ENCODE results near the gene NOG.

The NOG gene

DNA sequence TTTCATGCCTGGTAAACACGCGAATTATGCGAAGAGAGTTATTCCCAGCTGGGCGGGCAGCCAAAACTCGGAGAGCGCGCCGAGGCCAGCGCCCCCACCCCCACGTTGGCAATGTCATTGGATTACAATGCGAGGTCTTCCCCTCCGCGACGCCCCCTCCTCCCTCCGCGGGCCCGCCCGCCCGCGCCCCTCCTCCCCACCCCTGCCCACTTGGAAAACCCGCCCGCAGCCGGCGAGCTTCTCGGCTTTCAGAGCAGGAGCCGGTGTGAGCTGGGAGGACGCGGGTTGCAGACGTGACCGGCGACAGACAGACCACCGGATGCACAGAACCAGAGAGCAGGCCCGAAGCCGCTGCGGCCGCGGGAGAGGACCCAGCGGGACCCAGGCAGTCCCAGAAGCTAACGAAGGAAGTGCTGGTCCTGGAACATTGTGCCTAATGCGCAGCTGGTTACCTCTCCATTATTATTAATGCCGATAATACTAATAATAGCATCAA lies 4.0 kb downstream of the NOG start:
- no peak for DNase-seq

GRCh38 chr17:56598466-56598865 lies 5.0 kb downstream of the NOG start:
- DNase-seq = no peak

DNA sequence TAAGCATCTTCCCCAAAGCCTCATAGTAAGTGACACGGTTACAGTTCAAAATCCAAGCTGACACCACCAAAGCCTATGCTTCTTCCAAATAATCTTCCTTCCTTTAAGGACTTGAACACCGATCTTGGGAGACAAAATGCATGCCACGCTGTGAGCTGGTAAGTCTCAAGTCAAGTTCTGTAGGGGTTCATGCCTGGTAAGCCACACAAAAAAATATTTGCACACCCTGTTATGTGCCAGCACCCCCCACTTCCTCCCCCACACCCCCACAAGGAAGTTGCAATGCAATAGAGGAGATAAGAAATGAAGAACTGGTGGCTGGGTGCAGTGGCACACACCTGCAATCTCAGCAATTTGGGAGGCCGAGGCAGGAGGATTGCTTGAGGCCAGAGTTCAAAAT lies 5.6 kb downstream of the NOG start:
- DNase-seq = no peak

DNA sequence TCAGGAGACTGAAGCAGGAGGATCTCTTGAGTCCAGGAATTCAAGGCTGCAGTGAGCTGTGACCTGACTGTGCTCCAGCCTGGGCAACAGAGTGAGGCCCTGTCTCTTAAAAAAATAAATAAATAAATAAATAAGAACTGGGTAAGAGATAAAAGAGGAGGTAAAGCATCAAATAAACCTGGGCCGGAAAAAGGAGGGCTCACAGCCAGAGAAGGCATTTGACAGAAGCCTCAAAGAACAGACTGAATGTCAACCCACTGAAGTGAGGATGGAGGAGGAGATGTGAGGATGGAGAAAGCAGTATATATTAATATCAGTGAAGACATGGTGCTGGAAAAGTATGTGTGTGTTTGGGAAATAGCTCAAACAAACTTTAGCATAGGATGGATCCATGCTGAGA lies 6.1 kb downstream of the NOG start:
- no peak for DNase-seq

DNA sequence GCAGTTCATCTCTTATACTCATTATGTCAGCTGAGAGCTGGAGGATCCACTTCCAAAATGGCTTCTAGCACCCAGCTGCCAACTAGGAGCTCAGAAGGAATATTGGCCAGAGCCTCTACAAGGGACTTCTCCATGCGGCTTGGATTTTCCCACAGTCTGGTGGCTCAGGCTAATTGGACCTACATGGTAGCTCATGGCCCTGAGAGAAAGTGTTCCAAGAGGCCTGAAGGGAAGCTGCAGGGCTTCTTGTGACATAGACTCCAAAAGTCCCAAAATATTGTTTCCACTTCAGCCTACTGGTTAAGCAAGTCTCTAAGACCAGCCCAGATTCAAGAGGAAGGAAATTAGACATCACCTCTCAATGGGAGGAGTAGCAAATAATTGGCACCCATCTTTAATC lies 6.8 kb downstream of the NOG start:
- no peak for DNase-seq

DNA sequence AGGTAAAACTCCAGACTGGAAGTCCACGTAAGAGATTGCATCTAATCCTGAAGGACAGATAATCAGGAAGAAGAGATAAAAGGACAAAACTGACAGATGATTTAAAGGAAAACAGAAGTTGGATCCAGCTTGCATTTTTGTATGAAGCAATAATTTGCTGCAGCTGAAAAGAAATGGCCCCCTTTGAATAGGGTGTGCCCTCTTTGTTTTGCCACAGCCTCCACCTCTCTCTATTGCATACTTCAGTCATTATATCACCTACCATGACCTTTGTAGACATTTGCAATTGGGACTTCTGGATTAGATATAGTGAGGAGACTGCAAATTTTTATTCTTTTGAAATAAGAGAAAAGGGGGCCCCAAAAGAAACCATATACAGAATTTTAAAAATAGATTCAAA lies 8.1 kb downstream of the NOG start:
- DNase-seq = no peak

DNA sequence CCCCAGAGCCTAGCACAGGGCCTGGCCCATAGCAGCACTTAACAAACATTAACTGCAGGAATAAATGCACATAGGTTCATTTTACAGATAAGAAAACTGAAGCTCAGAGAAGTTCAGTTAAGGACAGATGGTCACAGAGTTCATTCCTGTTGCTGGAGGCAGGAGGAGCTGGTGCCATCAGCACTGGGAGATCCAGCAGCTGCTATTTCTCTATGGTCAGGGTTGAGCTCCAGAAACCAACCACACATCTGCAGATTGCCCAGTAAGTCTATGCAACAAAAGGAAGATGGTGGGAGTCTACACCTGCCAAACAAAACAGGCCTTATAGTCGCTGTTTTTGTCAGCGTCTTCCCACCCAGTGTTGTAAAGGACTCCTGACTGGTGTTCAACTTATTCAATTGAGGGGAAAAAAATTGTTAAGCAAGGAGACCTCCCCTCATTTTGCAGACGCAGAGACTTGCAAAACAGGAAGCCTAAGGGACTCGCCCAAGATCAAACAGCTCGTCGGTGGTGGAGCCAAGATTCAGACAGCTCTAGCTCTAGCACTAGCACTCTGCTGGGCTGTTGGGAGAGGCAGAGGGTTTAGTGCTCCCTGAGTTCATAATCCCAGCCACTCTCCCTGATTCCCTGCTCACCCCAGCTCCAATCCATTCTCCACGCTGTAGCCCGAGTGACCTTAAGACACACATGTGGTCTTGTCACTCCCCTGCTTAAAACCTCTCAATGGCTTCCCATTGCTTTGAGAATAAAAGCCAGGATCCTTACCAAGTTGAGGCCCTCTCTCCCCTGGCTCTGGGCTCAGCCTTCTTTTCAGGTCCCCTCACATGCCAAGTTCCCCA lies 9.0 kb downstream of the NOG start:
- no peak for DNase-seq

- no peak for DNase-seq
Measured at GRCh38 chr17:56603486-56604238, 10.2 kb downstream of the NOG start.

GRCh38 chr17:56604691-56605290 lies 11.3 kb downstream of the NOG start:
- no peak for DNase-seq

GRCh38 chr17:56608944-56609343 lies 15.4 kb downstream of the NOG start:
- no peak for DNase-seq

DNA sequence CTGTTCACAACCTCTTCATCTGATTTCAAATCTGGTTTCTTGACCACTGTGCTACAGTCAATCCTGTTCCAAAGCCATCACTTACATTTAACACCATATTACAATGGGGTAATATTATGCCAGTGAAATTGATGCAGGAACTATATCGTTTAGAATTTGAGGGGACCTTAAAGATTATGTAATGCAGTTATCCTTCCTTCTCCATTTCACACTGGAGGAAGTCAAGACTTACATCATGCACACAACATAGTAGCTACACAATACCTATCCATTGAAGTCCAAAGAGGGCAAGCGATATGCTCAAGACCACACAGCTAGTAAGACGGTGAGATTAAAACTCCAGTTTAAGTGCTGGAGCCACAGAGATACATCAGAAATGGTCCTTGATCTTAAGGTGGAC lies 16.8 kb downstream of the NOG start:
- DNase-seq = no peak

GRCh38 chr17:56613131-56613530 lies 19.6 kb downstream of the NOG start:
- no peak for DNase-seq

- DNase-seq = no peak
Measured at GRCh38 chr17:56614522-56614921, 21.0 kb downstream of the NOG start.

DNA sequence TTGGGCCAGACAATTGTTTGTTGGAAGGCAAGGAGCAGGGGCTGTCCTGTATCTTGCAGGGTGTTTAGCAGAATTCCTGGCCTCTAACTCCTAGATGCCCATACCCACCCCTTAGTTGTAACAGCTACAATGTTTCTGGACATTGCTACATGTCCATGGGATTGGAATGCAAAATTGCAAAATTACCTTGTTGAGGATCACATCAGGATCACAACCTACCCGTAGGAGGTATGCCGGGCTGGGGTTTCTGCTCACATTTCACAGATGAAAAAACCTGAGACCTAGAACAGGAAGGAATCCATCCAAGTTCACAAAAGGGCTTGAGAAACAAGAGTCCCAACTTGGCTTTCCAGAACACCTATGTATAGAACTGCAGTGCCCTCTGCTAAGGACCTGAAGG lies 22.7 kb downstream of the NOG start:
- DNase-seq = no peak

GRCh38 chr17:56623383-56623782 lies 29.9 kb downstream of the NOG start:
- no peak for DNase-seq

DNA sequence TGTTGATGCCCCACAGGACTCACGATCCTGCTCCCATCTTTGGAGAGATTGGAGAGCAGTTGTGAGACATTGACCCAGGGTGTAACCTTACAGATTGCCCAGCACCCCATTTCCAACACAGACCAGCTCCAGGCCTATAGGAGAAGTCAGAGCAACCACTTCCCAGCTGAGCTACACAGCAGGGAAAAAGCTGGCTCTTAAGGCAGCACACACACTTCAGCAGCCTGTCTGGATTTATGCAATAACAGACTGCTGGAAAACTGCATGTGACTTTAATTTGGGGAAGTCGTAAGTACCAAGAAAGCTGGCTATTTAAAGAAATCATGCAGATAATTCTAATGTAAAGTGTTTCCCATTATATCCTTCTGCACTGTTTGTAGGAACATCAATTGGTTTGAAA lies 30.8 kb downstream of the NOG start:
- DNase-seq = no peak

- no peak for DNase-seq
Measured at GRCh38 chr17:56624912-56625311, 31.4 kb downstream of the NOG start.

GRCh38 chr17:56629531-56630075 lies 36.1 kb downstream of the NOG start:
- DNase-seq = no peak

- no peak for DNase-seq
Measured at GRCh38 chr17:56630202-56630601, 36.7 kb downstream of the NOG start.

DNA sequence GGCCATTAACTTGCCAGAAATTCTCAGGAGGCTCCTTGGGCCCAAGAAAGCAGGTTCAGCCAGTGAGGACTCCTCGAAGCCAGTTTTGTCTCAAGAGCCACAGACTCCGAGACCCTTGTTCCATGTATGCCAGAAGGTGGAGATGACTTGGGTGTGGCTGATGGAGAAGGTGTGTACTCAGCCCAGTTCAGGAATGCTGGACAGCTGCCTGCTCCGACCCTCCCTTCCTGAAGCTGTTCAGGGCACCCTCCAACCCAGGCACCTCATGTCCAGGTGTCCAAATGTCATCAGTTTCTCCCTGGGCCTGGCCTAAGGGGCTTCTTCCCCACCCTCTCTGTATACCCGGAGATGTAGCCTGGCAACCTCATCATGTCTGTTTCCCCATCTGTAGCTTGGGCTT lies 40.2 kb downstream of the NOG start:
- DNase-seq = no peak

DNA sequence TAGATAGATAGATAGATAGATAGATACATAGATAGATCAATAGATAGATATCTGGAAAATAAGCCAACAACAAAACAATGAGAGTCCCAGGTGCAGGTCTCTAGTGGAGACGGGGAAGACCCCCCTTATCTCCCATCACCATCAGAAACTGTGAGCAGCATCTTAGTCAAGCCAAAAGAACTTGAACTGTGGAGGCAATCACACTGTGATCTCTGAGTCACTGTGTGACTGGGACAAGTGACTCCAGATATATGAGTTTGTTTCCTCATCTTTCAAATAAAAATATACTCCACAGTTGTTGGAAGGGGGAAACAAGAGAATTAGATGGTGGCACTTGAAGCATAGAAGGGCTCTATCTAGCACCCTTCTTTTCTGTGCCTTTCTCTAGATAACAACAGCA lies 42.1 kb downstream of the NOG start:
- DNase-seq = no peak

DNA sequence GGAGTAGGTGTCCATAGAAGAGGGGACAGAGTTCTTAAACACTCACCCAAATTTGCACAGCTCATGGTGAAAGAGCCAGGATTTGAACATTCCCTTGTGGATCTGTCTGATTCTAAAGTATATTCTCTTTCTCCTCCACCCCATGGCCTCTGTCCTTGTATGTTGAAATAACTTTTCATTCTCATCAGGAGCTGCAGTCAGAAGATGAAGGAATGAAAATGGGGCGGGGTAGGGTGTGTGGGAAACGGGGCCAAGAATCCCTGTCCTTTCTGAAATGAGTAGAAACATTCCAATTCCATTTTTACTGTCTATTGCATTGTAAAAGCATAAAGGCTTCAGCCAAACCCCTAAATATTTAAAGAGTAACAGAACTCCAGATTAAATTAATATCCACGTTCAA lies 42.8 kb downstream of the NOG start:
- no peak for DNase-seq

DNA sequence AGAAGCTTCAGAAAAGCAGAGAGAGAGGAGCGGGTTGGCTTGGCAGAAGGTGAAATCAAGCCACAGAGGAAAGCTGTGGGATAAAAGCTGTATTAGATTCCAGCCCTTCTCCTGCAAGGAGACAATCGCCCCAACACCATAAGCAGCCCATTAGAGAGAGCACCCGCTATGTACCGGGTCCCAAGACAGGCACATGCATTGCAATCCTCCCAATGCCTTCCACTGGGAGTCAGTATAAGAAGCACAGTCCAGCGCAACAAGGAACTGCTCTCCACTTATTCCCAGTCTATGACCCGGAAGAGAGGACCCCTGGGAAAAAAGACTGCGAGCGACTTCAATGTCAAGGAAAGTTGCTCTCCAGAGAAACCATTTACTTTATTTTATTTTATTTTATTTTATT lies 43.8 kb downstream of the NOG start:
- DNase-seq = no peak

- no peak for DNase-seq
Measured at GRCh38 chr17:56638591-56639051, 45.1 kb downstream of the NOG start.

All from NCI-H1436 treated with DMSO at 0.1 percent for 48 hours (cell line).